ENCODE results near the gene TMEM235. TPM values are rescaled to one million over a fixed set of nuclear protein-coding genes. Genes with fewer than 3 reads are reported as not detected.

The TMEM235 gene
- total RNA-seq, 2 donors from 2014 or later, result not detected

DNA sequence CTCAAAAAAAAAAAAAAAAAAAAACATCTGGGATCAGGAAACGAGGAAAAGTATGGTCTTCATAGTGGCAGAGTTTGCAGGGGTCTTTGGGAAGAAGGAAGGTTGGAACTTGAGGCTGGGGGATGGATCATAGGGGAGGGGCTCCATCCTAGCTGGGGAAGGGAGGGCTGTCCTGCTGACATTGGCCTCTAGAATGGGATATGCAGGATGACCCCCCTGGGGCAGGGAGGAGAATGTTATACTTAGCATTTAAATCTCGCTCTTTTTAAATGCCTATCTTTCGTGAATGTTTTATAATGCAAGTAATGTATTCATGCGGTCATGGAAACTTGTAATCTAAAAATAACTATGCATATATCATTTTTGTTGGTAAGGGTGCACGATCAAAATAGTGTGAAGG is 33.2 kb downstream of the TMEM235 start:
- ATAC-seq (no peak), DNase-seq (no peak)
- intact Hi-C loops (cut with DNase I), result no loop called here

- ATAC-seq, result no peak
- intact Hi-C loops (cut with DNase I), result no loop called here
- DNase-seq, result no peak
Measured at GRCh38 chr17:78265121-78265520, 33.7 kb downstream of the TMEM235 start.

GRCh38 chr17:78266231-78266631 is 34.8 kb downstream of the TMEM235 start:
- ATAC-seq, result peak in 1 of 2 donors; percentile 37
- intact Hi-C loops (cut with DNase I), result no loop called here
- DNase-seq, result peak; percentile 25

GRCh38 chr17:78266771-78267170 is 35.3 kb downstream of the TMEM235 start:
- intact Hi-C loops (cut with DNase I), result no loop called here
- no peak for DNase-seq

GRCh38 chr17:78267253-78268073 is 36.0 kb downstream of the TMEM235 start:
- DNase-seq (peak; percentile 22), ATAC-seq (no peak)
- intact Hi-C loops (cut with DNase I), result no loop called here

More at GRCh38 chr17:78266771-78267170, 35.3 kb downstream of the TMEM235 start:
- ATAC-seq, result no peak

DNA sequence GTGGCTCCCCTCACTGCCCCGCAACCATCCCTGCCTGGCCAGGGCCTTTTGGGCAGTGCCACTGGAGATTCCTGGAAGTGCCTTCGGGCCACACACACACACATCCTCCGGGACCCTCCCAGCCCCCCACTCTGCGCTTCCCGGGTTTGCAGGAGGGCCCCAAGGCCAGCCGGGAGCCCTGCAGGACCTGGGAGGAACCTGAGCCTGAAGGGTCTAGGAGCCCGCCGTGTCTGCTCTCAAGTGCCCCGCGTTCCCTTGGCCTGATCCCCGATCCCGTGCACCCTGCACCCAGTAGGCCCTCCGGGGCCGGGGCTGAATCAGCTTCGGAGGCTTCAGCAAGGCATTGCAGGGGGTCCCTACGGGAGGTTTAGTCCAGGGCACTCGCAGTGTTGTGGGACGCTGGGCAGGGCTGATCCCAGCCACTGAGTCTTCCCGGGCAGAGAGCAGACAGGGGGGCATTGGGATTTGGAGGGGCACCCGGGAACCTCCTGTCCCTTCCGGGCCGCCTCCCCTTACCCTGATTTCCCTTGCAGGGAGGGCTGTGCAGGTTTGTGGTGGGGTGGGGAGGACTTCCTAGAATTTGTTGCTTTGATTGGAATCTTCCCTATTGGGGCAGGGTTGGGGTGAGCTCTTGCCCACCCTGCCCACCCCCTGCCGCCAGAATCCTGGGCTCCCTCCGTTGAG is 36.9 kb downstream of the TMEM235 start:
- ATAC-seq, result no peak

DNA sequence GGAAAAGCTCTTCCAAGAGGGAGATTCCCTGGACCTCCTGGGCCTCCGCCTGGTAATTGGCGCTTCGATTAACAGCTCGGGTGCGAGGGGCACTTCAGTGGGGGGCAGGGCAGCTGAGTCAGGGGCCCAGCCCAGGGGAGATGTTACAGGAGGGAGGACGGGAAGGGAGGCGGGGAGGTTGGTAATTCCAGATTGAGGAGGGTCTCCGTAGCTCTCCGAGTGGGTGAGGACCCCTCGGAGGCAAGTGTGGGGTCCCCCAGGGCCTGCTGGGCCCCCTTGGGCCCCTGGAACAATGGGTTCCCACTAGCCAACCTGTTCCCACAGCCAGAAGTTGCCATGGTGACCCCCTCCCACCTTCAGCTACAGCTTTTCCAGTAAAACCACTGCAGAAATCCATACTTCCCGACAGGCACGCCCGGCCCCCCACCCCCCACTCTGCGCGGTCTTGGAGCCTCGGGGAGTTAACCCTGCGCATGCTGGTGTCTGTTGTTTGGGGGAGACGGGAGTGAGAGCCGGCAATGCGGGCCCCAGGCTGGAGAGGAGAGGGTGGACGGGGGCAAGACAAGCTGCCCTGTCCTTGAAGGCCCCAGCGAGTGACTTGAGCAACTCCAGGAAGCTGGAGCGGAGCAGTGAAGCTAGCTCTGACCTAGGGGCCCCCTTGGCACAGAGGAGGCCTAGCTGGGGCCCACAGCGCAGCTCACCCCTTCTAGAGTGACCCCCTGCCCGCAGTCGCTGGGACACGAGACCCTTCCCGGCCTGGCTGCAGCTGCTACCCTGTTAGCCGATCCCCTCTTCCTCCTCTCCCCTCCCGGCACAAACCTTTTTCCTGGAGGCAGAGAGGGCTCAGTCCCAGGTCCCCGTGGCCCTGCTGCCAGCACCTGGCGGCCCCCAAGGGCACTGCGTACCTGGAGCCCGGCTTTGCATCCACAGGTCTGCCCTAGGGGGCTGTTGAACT is 37.8 kb downstream of the TMEM235 start:
- ATAC-seq (no peak), DNase-seq (peak; percentile 39)
- intact Hi-C loops (cut with DNase I), result no loop called here

More for the DNA sequence above, 36.9 kb downstream of the TMEM235 start:
- no peak for DNase-seq
- intact Hi-C loops (cut with DNase I), result no loop called here

GRCh38 chr17:78269955-78270381 is 38.5 kb downstream of the TMEM235 start:
- DNase-seq (no peak), ATAC-seq (no peak)
- intact Hi-C loops (cut with DNase I), result no loop called here

DNA sequence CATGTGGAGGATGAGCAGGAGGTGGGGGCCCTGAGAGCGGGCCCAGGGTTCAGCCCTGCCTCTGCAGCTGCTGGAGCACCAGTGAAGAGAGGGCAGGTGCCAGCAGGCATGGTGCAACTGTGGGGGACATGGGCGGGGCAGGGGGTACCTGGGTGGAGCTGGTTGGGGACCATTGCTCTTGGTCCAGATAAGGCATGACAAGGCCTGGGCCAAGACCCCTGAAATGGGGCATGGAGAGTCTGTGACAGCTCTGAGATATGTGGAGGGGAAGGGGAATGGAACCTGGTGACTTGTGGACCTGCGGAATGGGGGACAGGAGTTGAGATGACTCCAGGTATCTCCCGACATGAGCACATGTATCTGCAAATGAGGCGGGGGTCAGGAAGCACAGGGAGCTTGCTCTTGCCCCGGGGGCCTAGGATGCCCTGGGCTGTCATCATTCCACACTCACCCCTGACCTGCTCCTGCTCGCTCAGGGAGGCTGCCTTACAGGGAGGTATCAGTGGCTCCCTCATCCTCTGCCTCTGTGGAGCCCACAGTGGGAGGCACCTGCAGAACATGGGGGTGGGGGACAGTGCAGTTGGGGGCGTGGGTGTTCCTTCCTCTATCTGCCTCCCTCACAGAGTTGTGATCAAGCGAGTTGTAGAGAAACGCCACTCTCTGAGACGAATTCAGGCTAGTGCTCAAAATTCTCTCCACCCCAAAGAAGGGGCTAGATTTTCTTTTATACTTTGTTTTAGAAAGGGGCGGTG is 40.2 kb downstream of the TMEM235 start:
- intact Hi-C loops (cut with DNase I), result no loop called here
- DNase-seq, result no peak

GRCh38 chr17:78272181-78272913 is 40.9 kb downstream of the TMEM235 start:
- DNase-seq, result peak; percentile 67
- intact Hi-C loops (cut with DNase I), result no loop called here
- ATAC-seq, result peak; percentile 70 to 86

More for the DNA sequence above, 40.2 kb downstream of the TMEM235 start:
- no peak for ATAC-seq

DNA sequence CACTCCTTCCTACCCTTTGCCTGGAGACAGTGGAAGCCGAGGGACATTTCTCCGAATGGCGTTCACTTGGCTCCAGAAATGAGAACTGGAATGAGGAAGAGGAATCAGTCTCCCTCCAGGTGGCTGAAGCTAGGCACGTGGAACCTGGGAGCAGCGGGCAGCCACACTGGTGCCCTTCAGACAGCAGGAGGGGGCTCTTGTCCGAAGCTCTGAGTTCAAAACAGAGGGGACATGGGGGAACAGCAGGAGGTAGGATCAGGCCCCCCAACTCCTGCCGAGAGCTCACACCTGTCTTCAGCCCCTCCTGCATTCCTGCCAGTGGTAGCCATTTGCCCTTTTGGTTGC is 41.5 kb downstream of the TMEM235 start:
- DNase-seq (no peak), ATAC-seq (no peak)
- intact Hi-C loops (cut with DNase I), result no loop called here

GRCh38 chr17:78273813-78274212 is 42.4 kb downstream of the TMEM235 start:
- ATAC-seq (no peak), DNase-seq (no peak)
- intact Hi-C loops (cut with DNase I), result no loop called here

DNA sequence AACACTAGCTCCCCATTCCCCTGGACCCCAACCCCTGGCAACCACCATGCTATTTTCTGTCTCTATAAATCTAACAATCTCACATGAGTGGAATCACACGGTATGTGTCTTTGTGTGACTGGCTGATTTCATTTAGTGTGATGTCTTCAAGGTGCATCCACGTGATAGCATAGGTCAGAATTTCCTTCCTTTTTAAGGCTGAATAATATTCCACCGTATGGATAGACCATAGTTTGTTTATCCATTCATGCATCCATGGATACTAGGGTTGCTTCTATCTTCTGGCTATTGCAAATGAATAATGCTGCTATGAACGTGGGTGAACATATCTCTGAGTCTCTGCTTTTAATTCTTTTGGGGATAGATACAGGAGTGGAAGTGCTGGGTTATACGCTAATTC is 43.9 kb downstream of the TMEM235 start:
- intact Hi-C loops (cut with DNase I), result no loop called here
- ATAC-seq (no peak), DNase-seq (no peak)

DNA sequence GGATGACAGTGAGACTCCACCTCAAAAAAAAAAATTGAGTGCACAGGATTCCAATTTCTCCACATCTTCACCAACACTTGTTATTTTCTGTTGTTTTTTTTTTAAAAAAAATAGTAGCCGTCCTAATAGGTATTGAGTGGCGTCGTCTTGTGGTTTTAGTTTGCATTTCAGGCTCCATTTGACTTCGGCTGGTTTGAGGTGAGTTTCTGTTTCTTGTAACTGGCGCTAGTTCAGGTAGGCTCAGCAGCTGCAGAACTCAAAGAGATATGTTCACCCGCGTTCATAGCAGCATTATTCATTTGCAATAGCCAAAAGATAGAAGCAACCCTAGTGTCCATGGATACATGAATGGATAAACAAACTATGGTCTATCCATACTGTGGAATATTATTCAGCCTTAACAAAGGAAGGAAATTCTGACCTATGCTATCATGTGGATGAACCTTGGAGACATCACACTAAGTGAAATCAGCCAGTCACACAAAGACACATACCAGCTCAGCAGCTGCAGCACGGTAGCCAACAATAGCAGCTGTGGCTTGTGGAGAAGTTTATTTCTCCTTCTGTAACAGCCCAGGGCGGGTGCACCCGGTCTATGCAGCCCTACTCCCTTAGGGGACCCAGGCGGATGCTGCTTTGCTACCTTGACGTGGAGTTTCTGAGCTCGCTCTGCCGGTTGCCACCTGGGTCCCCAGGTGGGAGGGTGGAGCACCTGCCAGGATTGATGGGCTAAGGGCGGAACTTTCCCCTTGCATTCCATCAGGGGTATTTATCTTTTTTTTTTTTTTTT is 44.9 kb downstream of the TMEM235 start:
- no peak for DNase-seq
- intact Hi-C loops (cut with DNase I), result no loop called here
- ATAC-seq, result no peak

DNA sequence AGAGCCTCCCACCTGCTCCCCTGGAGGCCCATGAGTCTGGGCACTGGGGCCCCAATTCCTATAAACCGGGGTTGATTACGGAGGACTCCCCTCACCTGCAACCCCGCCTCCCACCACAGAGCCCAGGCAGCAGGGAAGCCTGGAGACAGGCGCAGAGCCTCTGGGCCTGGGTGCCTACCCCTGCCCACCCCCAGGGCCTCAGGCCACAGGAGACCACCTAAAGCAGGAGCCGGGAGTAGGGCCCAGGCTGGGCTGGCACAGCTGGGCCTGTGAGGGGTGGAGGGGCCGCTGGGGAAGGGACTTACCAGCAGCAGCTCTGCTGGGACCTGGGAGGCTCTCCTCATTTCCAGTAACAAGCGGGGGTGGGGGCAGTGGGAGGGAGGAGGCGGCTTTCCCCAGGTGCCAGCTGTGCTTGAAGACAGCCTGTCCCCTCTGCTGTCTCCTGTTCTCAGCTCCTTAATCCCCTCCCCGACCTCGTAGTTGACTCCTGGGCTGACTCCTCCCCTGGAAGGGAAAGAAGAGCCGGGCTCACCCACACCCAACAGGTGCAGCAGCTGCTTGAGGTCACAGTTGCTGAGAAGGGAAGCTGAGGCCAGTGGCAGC is 46.8 kb downstream of the TMEM235 start:
- DNase-seq (no peak), ATAC-seq (no peak)
- intact Hi-C loops (cut with DNase I), result no loop called here

DNA sequence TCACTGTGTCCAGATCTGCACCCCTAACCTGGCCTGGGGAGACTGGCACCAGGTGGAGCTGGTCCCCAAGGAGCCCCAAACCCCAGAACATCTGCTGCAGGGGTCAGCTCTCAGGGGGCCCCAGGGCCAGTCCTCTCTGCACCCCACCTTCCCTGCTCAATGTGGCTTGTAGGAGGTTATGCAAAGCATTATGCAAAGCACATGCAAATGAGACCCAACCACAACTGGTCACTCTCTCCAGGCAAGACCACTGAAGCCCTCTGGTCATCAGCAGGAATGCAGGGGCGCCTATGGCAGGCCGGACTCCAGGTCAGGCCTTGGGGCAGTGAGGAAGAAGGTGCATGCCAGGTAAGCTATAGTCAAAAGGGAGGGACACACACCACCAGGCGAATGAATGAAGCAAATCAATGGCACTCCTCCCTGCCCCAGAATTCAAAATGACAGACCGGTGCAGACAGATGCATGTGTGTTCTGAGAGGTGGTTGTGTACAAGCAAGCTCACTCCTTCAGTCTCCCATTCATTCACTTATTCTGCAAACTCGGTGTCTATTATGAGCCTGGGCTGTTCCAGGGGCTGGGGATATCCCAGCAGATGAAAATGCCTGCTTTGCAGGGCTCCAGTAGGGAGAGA is 48.0 kb downstream of the TMEM235 start:
- ATAC-seq (peak in 1 of 2 donors; percentile 11), DNase-seq (no peak)
- intact Hi-C loops (cut with DNase I), result no loop called here
